Suprapubic skin (tissue), 3 donors: ENCODE data around the gene MAPKAPK5.

Source experiments
- EP300 ChIP-seq: sonication (generic); formaldehyde crosslinking; IDR thresholded peaks from one replicate; pipeline ENCODE4 v1.6.1; 2017; ENCODE audit warnings: antibody characterized with exemption
- POLR2A ChIP-seq, 2 donors: fragments of 450-650 bp; IDR thresholded peaks; one replicate each; pipeline ENCODE4 v1.6.1; 2017; ENCODE audit warnings: antibody characterized with exemption in 2 of 2, mild to moderate bottlenecking in 2 of 2, moderate library complexity in 2 of 2
- TF ChIP-seq, protein P1 (sequence below), 2 donors: fragments of 200-600 bp in 1 of 2; fragments of 450-650 bp in 1 of 2; sonication (generic) in 1 of 2; IDR thresholded peaks; one replicate each; pipeline ENCODE4 v1.5.1; 2016 to 2019; ENCODE audit warnings: antibody characterized with exemption in 2 of 2, mild to moderate bottlenecking in 1 of 2, moderate library complexity in 1 of 2

DNA sequence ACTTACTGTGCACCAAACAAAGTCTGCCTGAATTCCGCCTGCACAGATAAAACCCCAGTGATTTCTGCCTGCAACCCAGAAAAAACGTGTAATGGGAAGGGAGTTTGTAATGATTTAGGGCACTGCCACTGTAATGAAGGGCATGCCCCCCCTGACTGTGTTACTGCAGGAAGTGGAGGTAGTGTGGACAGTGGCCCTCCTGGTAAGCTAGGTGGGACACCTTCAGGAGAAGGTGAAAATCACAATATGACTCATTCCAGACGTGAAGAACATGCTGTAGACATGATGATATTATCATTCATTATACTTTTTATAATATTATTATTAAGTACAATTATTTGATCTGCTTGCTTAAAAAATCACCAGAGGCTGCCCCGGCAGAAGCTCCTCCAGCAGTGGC lies 59.2 kb downstream of the MAPKAPK5 start:
- TF ChIP-seq, protein P1, sequence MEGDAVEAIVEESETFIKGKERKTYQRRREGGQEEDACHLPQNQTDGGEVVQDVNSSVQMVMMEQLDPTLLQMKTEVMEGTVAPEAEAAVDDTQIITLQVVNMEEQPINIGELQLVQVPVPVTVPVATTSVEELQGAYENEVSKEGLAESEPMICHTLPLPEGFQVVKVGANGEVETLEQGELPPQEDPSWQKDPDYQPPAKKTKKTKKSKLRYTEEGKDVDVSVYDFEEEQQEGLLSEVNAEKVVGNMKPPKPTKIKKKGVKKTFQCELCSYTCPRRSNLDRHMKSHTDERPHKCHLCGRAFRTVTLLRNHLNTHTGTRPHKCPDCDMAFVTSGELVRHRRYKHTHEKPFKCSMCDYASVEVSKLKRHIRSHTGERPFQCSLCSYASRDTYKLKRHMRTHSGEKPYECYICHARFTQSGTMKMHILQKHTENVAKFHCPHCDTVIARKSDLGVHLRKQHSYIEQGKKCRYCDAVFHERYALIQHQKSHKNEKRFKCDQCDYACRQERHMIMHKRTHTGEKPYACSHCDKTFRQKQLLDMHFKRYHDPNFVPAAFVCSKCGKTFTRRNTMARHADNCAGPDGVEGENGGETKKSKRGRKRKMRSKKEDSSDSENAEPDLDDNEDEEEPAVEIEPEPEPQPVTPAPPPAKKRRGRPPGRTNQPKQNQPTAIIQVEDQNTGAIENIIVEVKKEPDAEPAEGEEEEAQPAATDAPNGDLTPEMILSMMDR (IDR thresholded peaks at IDR 0.05) = no peak
- TF ChIP-seq EP300 (no peak), POLR2A (IDR thresholded peaks at IDR 0.05) (no peak)
